Endothelial cell (in vitro differentiated cells): ENCODE results near the gene TECTA. TPM values are rescaled to one million over a fixed set of nuclear protein-coding genes. Genes with fewer than 3 reads are reported as not detected.

Experiments used
- DNase-seq: peaks from one replicate; pipeline ENCODE4 v3.0.0; 2021; ENCODE audit warnings: low spot score
- H3K27ac Mint-ChIP-seq: one replicate; pipeline ENCODE4 v1.8.0; 2021; ENCODE audit warnings: mixed read lengths, inconsistent platforms; ENCODE audit not compliant: unreplicated experiment
- H3K27me3 Mint-ChIP-seq: one replicate; pipeline ENCODE4 v1.8.0; 2021; ENCODE audit warnings: mild to moderate bottlenecking, moderate library complexity, mixed read lengths, inconsistent platforms; ENCODE audit not compliant: unreplicated experiment
- H3K36me3 Mint-ChIP-seq: one replicate; pipeline ENCODE4 v1.8.0; 2021; ENCODE audit warnings: mild to moderate bottlenecking, low read depth, mixed read lengths, inconsistent platforms; ENCODE audit not compliant: unreplicated experiment
- H3K4me1 Mint-ChIP-seq: one replicate; pipeline ENCODE4 v1.8.0; 2021; ENCODE audit warnings: mild to moderate bottlenecking, mixed read lengths, inconsistent platforms; ENCODE audit not compliant: unreplicated experiment
- H3K4me3 Mint-ChIP-seq: one replicate; pipeline ENCODE4 v1.8.0; 2021; ENCODE audit warnings: mild to moderate bottlenecking, mixed read lengths, inconsistent platforms; ENCODE audit not compliant: unreplicated experiment
- H3K9me3 Mint-ChIP-seq: one replicate; pipeline ENCODE4 v1.8.0; 2021; ENCODE audit warnings: mixed read lengths, inconsistent platforms; ENCODE audit not compliant: unreplicated experiment
- total RNA-seq: library from RNA; stranded (reverse); fragmentation: NEBNext Ultra II Directional; extraction: Animal tissue kit (Norgen Biotek cat#: 25700); gene quantifications from one replicate; pipeline ENCODE4 v1.2.1, GENCODE V29; 2021; ENCODE audit not compliant: unreplicated experiment
- TF ChIP-seq, protein P1 (sequence below): fragments of 200-600 bp; sonication (generic); IDR thresholded peaks from one replicate; pipeline ENCODE4 v1.5.0; 2021; ENCODE audit warnings: antibody characterized with exemption; ENCODE audit not compliant: unreplicated experiment

Gene TECTA
- total RNA-seq, 1 donor from 2014 or later = 2.2 TPM

GRCh38 chr11:121180183-121180582 lies 79.1 kb downstream of the TECTA start:
- Mint-ChIP-seq H3K9me3 (peaks cover 11% of the 10 kb centered on the region), H3K27me3 (peaks cover 2% of the 10 kb centered on the region), H3K27ac (no peak overlapping the region), H3K36me3 (peaks cover 22% of the 10 kb centered on the region), H3K4me3 (no peak overlapping the region), H3K4me1 (no peaks in the 10 kb centered on the region)
- DNase-seq = no peak
- TF ChIP-seq, protein P1, sequence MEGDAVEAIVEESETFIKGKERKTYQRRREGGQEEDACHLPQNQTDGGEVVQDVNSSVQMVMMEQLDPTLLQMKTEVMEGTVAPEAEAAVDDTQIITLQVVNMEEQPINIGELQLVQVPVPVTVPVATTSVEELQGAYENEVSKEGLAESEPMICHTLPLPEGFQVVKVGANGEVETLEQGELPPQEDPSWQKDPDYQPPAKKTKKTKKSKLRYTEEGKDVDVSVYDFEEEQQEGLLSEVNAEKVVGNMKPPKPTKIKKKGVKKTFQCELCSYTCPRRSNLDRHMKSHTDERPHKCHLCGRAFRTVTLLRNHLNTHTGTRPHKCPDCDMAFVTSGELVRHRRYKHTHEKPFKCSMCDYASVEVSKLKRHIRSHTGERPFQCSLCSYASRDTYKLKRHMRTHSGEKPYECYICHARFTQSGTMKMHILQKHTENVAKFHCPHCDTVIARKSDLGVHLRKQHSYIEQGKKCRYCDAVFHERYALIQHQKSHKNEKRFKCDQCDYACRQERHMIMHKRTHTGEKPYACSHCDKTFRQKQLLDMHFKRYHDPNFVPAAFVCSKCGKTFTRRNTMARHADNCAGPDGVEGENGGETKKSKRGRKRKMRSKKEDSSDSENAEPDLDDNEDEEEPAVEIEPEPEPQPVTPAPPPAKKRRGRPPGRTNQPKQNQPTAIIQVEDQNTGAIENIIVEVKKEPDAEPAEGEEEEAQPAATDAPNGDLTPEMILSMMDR = no peak

- DNase-seq = no peak
- TF ChIP-seq, protein P1 = no peak
- Mint-ChIP-seq H3K4me1 (no peaks in the 10 kb centered on the region), H3K9me3 (no peaks in the 10 kb centered on the region), H3K27ac (no peak overlapping the region), H3K27me3 (no peaks in the 10 kb centered on the region), H3K36me3 (peaks cover 4% of the 10 kb centered on the region), H3K4me3 (no peak overlapping the region)
Observed at GRCh38 chr11:121188776-121189175, 87.7 kb downstream of the TECTA start.

DNA sequence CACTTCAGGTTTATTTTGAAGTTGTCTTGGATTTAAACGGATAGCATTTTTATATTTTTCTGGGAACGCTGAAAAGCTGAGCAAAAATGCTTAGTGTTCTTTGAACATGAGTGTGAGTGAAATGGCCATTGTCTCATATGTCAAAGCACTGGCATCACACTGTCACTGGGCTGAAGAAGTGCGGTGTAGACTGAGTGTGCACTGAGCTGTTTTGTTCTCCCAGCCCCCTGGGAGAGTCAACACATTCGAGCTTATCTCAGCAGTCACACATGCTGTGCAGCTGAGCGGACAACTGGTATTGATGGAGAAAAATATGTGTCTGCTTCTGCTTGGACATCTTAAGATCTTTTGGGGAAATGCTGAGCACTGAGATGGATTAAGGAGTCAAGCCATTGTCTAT lies 90.8 kb downstream of the TECTA start:
- Mint-ChIP-seq H3K27ac (no peak overlapping the region), H3K9me3 (no peaks in the 10 kb centered on the region), H3K4me1 (no peaks in the 10 kb centered on the region), H3K4me3 (no peak overlapping the region), H3K36me3 (peaks cover 4% of the 10 kb centered on the region), H3K27me3 (no peaks in the 10 kb centered on the region)
- TF ChIP-seq, protein P1 = no peak
- no peak for DNase-seq

DNA sequence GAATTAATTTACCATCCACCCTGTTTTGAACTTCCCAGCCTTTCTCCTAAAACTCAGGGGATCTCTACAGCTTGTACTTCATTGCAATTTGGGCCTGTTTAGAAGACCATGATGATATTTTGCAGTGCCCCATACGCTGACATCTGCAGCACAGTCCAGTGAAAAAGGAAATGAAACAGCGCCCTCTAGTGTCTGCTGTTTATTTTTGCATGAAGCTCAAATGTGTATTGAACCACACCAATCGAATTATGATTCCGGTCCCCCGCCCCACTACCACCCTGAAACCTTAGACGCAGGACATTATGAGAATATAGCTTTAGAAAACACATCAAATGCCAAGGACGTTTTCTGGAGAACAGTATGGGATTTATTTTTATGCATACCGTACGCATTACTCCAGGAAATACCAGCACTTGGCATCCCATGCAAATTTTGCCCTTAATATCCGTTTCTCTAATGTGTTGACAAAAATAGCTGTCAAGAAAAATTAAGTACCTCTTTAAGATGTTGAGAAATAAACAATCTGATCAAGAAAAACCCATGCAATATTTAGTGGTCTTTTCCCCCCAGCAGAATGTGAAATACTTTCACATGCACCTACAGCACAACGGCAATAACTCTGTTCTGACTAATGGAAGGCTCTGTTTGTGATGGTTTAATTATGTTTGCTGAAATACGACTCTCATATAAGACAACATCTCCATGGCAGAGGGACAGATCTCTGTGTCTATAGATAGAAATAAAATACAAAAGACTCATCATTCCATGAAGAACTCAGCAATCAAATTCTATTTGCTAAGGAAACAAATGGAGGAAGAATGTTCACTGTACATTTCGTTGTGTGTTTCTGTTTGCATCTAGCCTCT lies 93.9 kb downstream of the TECTA start:
- DNase-seq = peak; percentile 71
- Mint-ChIP-seq H3K27me3 (no peaks in the 10 kb centered on the region), H3K9me3 (no peaks in the 10 kb centered on the region), H3K4me3 (no peak overlapping the region), H3K27ac (no peak overlapping the region), H3K4me1 (peaks cover 2% of the 10 kb centered on the region), H3K36me3 (no peaks in the 10 kb centered on the region)
- TF ChIP-seq, protein P1 = peak; percentile 99

GRCh38 chr11:121198491-121198890 lies 97.4 kb downstream of the TECTA start:
- Mint-ChIP-seq H3K27ac (no peak overlapping the region), H3K36me3 (no peaks in the 10 kb centered on the region), H3K4me1 (peaks cover 2% of the 10 kb centered on the region), H3K9me3 (no peaks in the 10 kb centered on the region), H3K27me3 (no peaks in the 10 kb centered on the region), H3K4me3 (no peak overlapping the region)
- TF ChIP-seq, protein P1 = no peak
- no peak for DNase-seq
